ENCODE measurements around the gene RNF157.

Gene RNF157

DNA sequence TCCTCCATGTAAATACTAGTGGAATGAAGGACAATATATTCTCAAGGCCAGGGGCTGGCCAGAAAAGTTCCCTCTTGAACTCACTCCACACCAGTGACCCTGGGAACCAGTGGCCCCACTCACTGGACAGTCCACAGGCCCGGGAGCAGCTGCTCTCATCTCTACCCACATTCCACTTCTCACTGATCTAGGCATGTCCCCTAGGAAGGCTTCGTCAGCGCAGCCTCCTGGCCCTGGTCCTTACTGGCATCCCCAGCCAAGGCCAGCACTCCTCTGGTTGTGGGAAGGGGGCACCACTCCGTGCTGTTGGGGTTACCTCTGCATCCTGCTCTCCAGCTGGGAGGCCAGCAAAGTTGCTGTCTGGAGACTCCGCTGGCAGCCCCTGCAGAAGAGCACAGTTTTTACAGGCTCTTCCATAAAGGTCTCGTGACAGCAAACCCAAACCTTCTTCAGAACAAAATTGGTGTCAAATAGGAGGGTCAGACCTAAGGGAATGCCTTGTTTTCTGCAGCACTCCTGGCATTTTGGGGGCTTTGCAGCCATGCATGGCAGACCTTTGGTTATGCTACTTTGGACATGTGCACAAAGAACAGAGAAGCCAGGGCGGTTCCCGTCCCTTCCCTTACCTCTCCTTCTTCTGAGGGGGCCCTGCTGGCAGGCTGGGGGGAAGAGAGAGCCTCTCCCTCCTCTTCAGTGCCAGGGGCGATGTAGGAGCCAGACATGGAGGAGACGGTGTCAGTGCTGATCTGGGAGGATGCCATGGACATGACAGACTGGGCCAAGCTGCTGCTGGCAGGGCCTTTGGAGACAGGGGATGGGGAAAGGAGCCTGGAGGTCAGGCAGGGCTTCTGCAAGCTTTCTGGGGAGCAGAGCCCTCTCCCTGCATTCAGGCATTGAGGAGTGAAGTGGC lies 85.1 kb downstream of the RNF157 start (continued):
- TF ChIP-seq ZNF175 (tag by site-specific recombination; IDR thresholded peaks at IDR 0.05) = no peak
- TF ChIP-seq ZNF37A (tag by site-specific recombination; IDR thresholded peaks at IDR 0.05) = no peak
- TF ChIP-seq EGR2 (tag by site-specific recombination; IDR thresholded peaks at IDR 0.05; ENCODE audit: low read depth) = no peak
- TF ChIP-seq ZNF624 (tag by site-specific recombination; IDR thresholded peaks at IDR 0.05) = no peak
- no peak for TF ChIP-seq ZNF132 (tag by site-specific recombination; IDR thresholded peaks at IDR 0.05; ENCODE audit: borderline replicate concordance)
- TF ChIP-seq ZSCAN16 (tag by site-specific recombination; IDR thresholded peaks at IDR 0.05) = no peak
- TF ChIP-seq ZNF473 (tag by site-specific recombination; IDR thresholded peaks at IDR 0.05) = no peak
- no peak for TF ChIP-seq ZSCAN30 (tag by site-specific recombination; IDR thresholded peaks at IDR 0.05)

GRCh38 chr17:76154292-76154691 lies 86.0 kb downstream of the RNF157 start:
- Histone ChIP-seq H3K9me3 (ENCODE audit: control insufficient read depth, insufficient read depth, low read depth, low read length) (no peaks in the 10 kb centered on the region), H3K36me3 (ENCODE audit: control insufficient read depth in 2 of 2, insufficient read depth in 1 of 2, low read length in 2 of 2) (peaks cover 0 to 70% of the 10 kb centered on the region in 2 experiments; a peak in 2 of 3 replicates), H3K4me1 (ENCODE audit: control insufficient read depth, insufficient read depth, low read length) (no peaks in the 10 kb centered on the region), H3K27ac (ENCODE audit: extremely low read depth, low read depth, low read length) (no peak overlapping the region), H3K4me3 (ENCODE audit: low read depth, low read length) (no peak overlapping the region)
- ChIA-PET POLR2A (no interaction called here), CTCF (interaction anchor here (0.7 to 1.1 kb wide), 2 partner anchors 12 to 33 kb away, joined by 4 to 5 read pairs; no protein-coding TSS in a partner anchor)
- TF ChIP-seq WT1 (tag by site-specific recombination; IDR thresholded peaks at IDR 0.05) (no peak), ZNF837 (tag by site-specific recombination; IDR thresholded peaks at IDR 0.05) (no peak), ZNF510 (tag by site-specific recombination; IDR thresholded peaks at IDR 0.05; ENCODE audit: insufficient replicate concordance) (no peak), ZNF426 (tag by site-specific recombination; IDR thresholded peaks at IDR 0.05) (no peak), ZNF555 (tag by site-specific recombination; conservative IDR thresholded peaks at IDR 0.05) (no peak), INSM2 (tag by site-specific recombination; IDR thresholded peaks at IDR 0.05) (no peak), ZNF514 (tag by site-specific recombination; IDR thresholded peaks at IDR 0.05) (no peak)
- TF ChIP-seq, protein P1, sequence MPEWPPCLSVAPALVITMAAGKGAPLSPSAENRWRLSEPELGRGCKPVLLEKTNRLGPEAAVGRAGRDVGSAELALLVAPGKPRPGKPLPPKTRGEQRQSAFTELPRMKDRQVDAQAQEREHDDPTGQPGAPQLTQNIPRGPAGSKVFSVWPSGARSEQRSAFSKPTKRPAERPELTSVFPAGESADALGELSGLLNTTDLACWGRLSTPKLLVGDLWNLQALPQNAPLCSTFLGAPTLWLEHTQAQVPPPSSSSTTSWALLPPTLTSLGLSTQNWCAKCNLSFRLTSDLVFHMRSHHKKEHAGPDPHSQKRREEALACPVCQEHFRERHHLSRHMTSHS (tag by site-specific recombination; IDR thresholded peaks at IDR 0.05) = no peak

- Histone ChIP-seq H3K36me3 (ENCODE audit: control insufficient read depth in 2 of 2, insufficient read depth in 1 of 2, low read length in 2 of 2) (peaks cover 0 to 64% of the 10 kb centered on the region in 2 experiments; a peak in 2 of 3 replicates), H3K9me3 (ENCODE audit: control insufficient read depth, insufficient read depth, low read depth, low read length) (no peaks in the 10 kb centered on the region), H3K4me3 (ENCODE audit: low read depth, low read length) (no peak overlapping the region), H3K27ac (ENCODE audit: extremely low read depth, low read depth, low read length) (no peak overlapping the region), H3K4me1 (ENCODE audit: control insufficient read depth, insufficient read depth, low read length) (no peaks in the 10 kb centered on the region)
- TF ChIP-seq ZNF140 (tag by site-specific recombination; IDR thresholded peaks at IDR 0.05) (no peak), CTCF (tag by site-specific recombination; IDR thresholded peaks at IDR 0.05) (peak; percentile 16; the same call in 1 of the 2 replicates)
- CTCF ChIA-PET = interaction anchor here (1.1 to 5.4 kb wide), 7 partner anchors 21 to 126 kb away, joined by 3 to 30 read pairs (median 5); no protein-coding TSS in a partner anchor
- POLR2A ChIA-PET = no interaction called here
Observed at GRCh38 chr17:76153640-76154039, 86.7 kb downstream of the RNF157 start.

Data from HEK293 (cell line).